Gastroesophageal sphincter (tissue), 4 donors: ENCODE measurements around the gene SPATA31E1. TPM values are rescaled to one million over a fixed set of nuclear protein-coding genes. Genes with fewer than 3 reads are reported as not detected.
"Not testable (repeated sequence)": the region's sequence is repeated elsewhere in the genome, so short reads cannot be mapped to it uniquely, and the experiment has no call there.

Source experiments
- ATAC-seq: fragments of 150-250 bp; one replicate; pipeline ENCODE4 v1.9.1; 2016; ENCODE audit warnings: mild to moderate bottlenecking, moderate library complexity
- H3K27ac ChIP-seq, 4 donors: fragments of 200-600 bp; sonication (generic) in 3 of 4; 1 replicate in 3 of 4; 2 replicates in 1 of 4; pipeline ENCODE4 v1.5.1; 2016 to 2019
- H3K27me3 ChIP-seq: fragments of 200-600 bp; sonication (generic); one replicate; pipeline ENCODE4 v1.5.1; 2019
- H3K36me3 ChIP-seq, 2 donors: fragments of 200-600 bp; sonication (generic); one replicate each; pipeline ENCODE4 v1.5.1; 2019; ENCODE audit warnings: control low read depth in 1 of 2
- H3K4me1 ChIP-seq, 3 donors: fragments of 200-600 bp; sonication (generic); 1 replicate in 2 of 3; 2 replicates in 1 of 3; pipeline ENCODE4 v1.5.1; 2016 to 2019; ENCODE audit warnings: control low read depth in 2 of 3
- H3K4me3 ChIP-seq, 2 donors: fragments of 200-600 bp; sonication (generic); one replicate each; pipeline ENCODE4 v1.5.1; 2019; ENCODE audit warnings: mild to moderate bottlenecking in 1 of 2, moderate library complexity in 1 of 2
- H3K9me3 ChIP-seq, 3 donors: fragments of 200-600 bp; sonication (generic); one replicate each; pipeline ENCODE4 v1.5.1; 2017 to 2019; ENCODE audit warnings: control low read depth in 2 of 3
- WGBS, 2 donors: methylation state at CpG; one replicate each; pipeline ENCODE4 v1.1.5; 2018; ENCODE audit warnings: low coverage in 1 of 2; 5-methylcytosine and 5-hydroxymethylcytosine counted together
- total RNA-seq, 4 donors: library from RNA; depleted of rRNA; stranded (reverse); fragments of >200 nt; gene quantifications; one replicate each; pipeline ENCODE4 v1.1.0, GENCODE V29; 2016

Gene SPATA31E1
- total RNA-seq, 4 donors from 2014 or later = not detected

- not testable (repeated sequence) for H3K4me1 ChIP-seq, H3K9me3 ChIP-seq, H3K27me3 ChIP-seq, H3K36me3 ChIP-seq, ATAC-seq, H3K4me3 ChIP-seq, H3K27ac ChIP-seq
- 92 to 95% methylated on average over 2 to 4 of the region's 7 CpGs for WGBS, 2 donors
Observed at GRCh38 chr9:87934444-87934843, 51.8 kb downstream of the SPATA31E1 start.

- not testable (repeated sequence) for H3K9me3 ChIP-seq, H3K4me1 ChIP-seq, H3K4me3 ChIP-seq, H3K27ac ChIP-seq, H3K27me3 ChIP-seq, H3K36me3 ChIP-seq, ATAC-seq
- no CpG with 5 or more reads among the region's 12 CpGs for WGBS, 2 donors
Observed at GRCh38 chr9:87937352-87937751, 54.7 kb downstream of the SPATA31E1 start.

- not testable (repeated sequence) for H3K36me3 ChIP-seq, H3K27me3 ChIP-seq, ATAC-seq, H3K4me1 ChIP-seq, H3K27ac ChIP-seq, H3K9me3 ChIP-seq, H3K4me3 ChIP-seq
- no CpG with 5 or more reads among the region's 9 CpGs for WGBS, 2 donors
Observed at GRCh38 chr9:87937918-87938317, 55.2 kb downstream of the SPATA31E1 start.

- WGBS, 2 donors = no CpG with 5 or more reads among the region's 12 CpGs
- H3K27me3 ChIP-seq, H3K36me3 ChIP-seq, H3K27ac ChIP-seq, H3K9me3 ChIP-seq, H3K4me1 ChIP-seq, ATAC-seq, H3K4me3 ChIP-seq: not testable (repeated sequence)
Observed at GRCh38 chr9:87938336-87938735, 55.7 kb downstream of the SPATA31E1 start.

Other genes starting within 250 kb of the SPATA31E1 start
- gene CTSL, start 156.8 kb upstream of the SPATA31E1 start, total RNA-seq = 100 to 1,000 TPM; 102 to 290 (median 137) TPM
- gene SPATA31C1, start 35.1 kb downstream of the SPATA31E1 start, total RNA-seq = not detected
- 10 to 100 TPM in 2 of 4 donors, 1 to 10 TPM in 2; 7.2 to 11.9 (median 10.6) TPM for gene CDK20, start 91.7 kb downstream of the SPATA31E1 start, total RNA-seq